Activated B cell treated with CpG ODN at 0.5 μM for 24 hours (primary cell): Measurements from ENCODE around the gene EN2. TPM values are rescaled to one million over a fixed set of nuclear protein-coding genes. Genes with fewer than 3 reads are reported as not detected.

ENCODE experiments used
- ATAC-seq: fragments of 200-7000 bp; cut with Tn5 transposase; one replicate; pipeline ENCODE4 v1.10.0; 2021; ENCODE audit warnings: low read depth, mild to moderate bottlenecking, moderate library complexity
- CTCF ChIA-PET: fragments of 350-600 bp; sonication (Branson Sonifier 250); formaldehyde crosslinking; loops from one replicate; lab custom pipeline; 2021; ENCODE audit warnings: antibody characterized with exemption; lab: Charles Lee
- POLR2A ChIA-PET: fragments of 350-600 bp; sonication (Branson Sonifier 250); formaldehyde crosslinking; loops from one replicate; lab custom pipeline; 2021; ENCODE audit warnings: antibody characterized with exemption; lab: Charles Lee
- DNase-seq: peaks from one replicate; pipeline ENCODE4 v3.0.0; 2022
- H3K27ac Mint-ChIP-seq: one replicate; pipeline ENCODE4 v1.8.0; 2020; ENCODE audit warnings: mixed read lengths
- H3K27me3 Mint-ChIP-seq: one replicate; pipeline ENCODE4 v1.8.0; 2021; ENCODE audit warnings: mixed read lengths
- H3K36me3 Mint-ChIP-seq: one replicate; pipeline ENCODE4 v1.8.0; 2021; ENCODE audit warnings: low read depth, mixed read lengths
- H3K4me1 Mint-ChIP-seq: one replicate; pipeline ENCODE4 v1.8.0; 2021; ENCODE audit warnings: mixed read lengths
- H3K4me3 Mint-ChIP-seq: one replicate; pipeline ENCODE4 v1.8.0; 2020; ENCODE audit warnings: mild to moderate bottlenecking, mixed read lengths
- H3K9me3 Mint-ChIP-seq: one replicate; pipeline ENCODE4 v1.8.0; 2020; ENCODE audit warnings: mixed read lengths
- intact Hi-C: fragments of 100-400 bp; cut with micrococcal nuclease; formaldehyde crosslinking; loops from one replicate; pipeline ENCODE4 v1.15.1; 2024
- total RNA-seq: library from RNA; stranded (reverse); gene quantifications from 2 replicates; pipeline ENCODE4 v1.2.3, GENCODE V29; 2022
- TF ChIP-seq, protein P1 (sequence below): fragments of 200-600 bp; IDR thresholded peaks from one replicate; pipeline ENCODE4 v1.8.0; 2022; ENCODE audit warnings: antibody characterized with exemption, mild to moderate bottlenecking

Gene EN2
- total RNA-seq, 1 donor from 2014 or later: not detected

GRCh38 chr7:155447603-155448002 lies 10.3 kb upstream of the EN2 start:
- Mint-ChIP-seq H3K4me3 (no peak overlapping the region), H3K27ac (no peak overlapping the region), H3K36me3 (no peaks in the 10 kb centered on the region), H3K27me3 (peaks cover 50% of the 10 kb centered on the region), H3K9me3 (no peaks in the 10 kb centered on the region), H3K4me1 (peaks cover 18% of the 10 kb centered on the region)
- ATAC-seq (no peak), DNase-seq (no peak)
- ChIA-PET CTCF (no interaction called here), POLR2A (no interaction called here)
- TF ChIP-seq, protein P1, sequence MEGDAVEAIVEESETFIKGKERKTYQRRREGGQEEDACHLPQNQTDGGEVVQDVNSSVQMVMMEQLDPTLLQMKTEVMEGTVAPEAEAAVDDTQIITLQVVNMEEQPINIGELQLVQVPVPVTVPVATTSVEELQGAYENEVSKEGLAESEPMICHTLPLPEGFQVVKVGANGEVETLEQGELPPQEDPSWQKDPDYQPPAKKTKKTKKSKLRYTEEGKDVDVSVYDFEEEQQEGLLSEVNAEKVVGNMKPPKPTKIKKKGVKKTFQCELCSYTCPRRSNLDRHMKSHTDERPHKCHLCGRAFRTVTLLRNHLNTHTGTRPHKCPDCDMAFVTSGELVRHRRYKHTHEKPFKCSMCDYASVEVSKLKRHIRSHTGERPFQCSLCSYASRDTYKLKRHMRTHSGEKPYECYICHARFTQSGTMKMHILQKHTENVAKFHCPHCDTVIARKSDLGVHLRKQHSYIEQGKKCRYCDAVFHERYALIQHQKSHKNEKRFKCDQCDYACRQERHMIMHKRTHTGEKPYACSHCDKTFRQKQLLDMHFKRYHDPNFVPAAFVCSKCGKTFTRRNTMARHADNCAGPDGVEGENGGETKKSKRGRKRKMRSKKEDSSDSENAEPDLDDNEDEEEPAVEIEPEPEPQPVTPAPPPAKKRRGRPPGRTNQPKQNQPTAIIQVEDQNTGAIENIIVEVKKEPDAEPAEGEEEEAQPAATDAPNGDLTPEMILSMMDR: no peak
- intact Hi-C loops: no loop called here

GRCh38 chr7:155448632-155449007 lies 9.3 kb upstream of the EN2 start:
- DNase-seq: no peak
- TF ChIP-seq, protein P1: no peak

DNA sequence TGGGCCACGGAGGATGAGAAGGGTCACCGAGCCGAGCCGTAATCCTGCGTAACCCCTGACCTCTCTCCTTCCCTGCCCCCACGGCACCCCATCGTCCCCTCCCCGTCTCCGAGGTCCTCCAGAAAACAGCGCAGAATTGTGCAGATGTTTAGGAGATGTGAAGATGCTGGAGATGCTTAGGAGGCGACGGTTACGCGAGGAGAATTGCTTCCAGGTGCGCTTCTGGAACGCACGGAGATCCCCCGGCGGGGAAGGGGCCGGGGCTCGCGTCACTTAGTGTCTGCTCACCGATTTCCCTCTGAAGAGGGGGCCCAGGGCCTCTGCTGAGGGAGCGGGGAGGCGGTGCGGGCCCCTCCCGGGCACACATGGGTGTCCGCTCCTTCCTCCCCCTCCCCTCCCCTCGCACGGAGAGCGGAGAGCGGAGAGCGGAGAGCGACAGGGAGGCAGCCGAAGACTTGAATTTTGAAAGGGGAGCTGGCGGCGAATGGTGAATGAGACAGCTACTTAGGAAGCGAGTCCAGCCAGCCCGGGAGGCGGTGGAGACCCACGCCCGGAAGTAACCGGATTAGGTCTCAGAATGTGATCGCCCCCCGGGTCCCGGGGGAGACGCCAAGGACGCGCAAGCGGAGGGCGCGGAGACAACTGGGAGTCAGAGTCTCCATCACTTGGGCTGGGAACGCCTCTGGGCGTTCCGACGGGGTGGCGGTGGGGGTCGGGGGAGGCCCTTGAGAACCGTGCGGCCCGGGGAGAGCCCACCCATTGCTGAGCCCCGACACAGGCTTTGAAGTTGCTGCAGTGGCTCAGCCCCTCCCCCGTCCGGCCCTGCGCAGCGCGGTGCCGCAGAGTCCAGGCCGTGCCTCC lies 8.7 kb upstream of the EN2 start:
- Mint-ChIP-seq H3K9me3 (no peaks in the 10 kb centered on the region), H3K27ac (no peak overlapping the region), H3K27me3 (peaks cover 53% of the 10 kb centered on the region), H3K36me3 (no peaks in the 10 kb centered on the region), H3K4me1 (peaks cover 18% of the 10 kb centered on the region), H3K4me3 (no peak overlapping the region)
- ChIA-PET CTCF (no interaction called here), POLR2A (no interaction called here)
- ATAC-seq (no peak), DNase-seq (no peak)
- intact Hi-C loops: no loop called here
- TF ChIP-seq, protein P1: no peak

More at GRCh38 chr7:155448632-155449007, 9.3 kb upstream of the EN2 start:
- Mint-ChIP-seq H3K9me3 (no peaks in the 10 kb centered on the region), H3K4me1 (peaks cover 18% of the 10 kb centered on the region), H3K36me3 (no peaks in the 10 kb centered on the region), H3K4me3 (no peak overlapping the region), H3K27ac (no peak overlapping the region), H3K27me3 (peaks cover 52% of the 10 kb centered on the region)
- ATAC-seq: no peak
- intact Hi-C loops: no loop called here
- ChIA-PET POLR2A (no interaction called here), CTCF (no interaction called here)

DNA sequence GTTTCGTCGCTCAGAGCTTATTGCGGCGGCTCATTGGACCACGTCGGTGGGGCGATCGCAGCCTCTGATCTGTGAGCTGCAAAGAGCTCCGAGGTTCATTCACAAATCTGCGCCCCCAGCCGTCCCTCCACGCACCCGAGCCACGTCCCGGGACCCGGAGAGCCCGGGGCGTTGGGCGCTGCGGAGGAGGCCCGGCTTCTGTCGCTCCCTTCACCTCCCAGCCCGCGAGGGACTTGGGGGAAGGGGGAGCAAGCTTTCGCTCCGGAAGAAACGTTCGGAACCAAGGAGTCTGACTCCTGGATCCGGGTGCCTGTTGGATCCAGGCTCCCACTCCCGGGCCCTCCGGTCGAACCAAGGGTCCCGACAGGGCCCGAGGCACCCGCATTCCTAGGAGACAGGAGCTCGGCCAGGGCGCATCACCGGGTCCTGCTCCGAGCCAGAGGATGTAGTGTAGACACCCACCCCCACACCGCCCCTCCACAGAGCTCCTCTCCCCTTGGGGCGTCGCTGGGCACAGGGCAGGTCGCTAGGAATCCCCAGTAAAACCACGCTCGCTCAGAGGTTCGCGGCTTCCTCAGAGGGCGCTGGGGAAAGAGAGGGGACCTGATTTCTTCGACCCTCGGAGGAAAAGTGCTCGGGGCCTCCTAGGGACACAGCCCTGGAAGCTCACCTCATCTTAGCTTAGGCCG lies 7.9 kb upstream of the EN2 start:
- H3K4me1 Mint-ChIP-seq: peaks cover 22% of the 10 kb centered on the region
- intact Hi-C loops: loop anchor here (2.0 kb wide), 1 partner anchor 17 kb away; no protein-coding TSS in a partner anchor
- TF ChIP-seq, protein P1: no peak
- H3K27me3 Mint-ChIP-seq: peaks cover 55% of the 10 kb centered on the region
- DNase-seq: no peak
- H3K4me3 Mint-ChIP-seq: no peak overlapping the region
- H3K36me3 Mint-ChIP-seq: no peaks in the 10 kb centered on the region
- no peaks in the 10 kb centered on the region for H3K9me3 Mint-ChIP-seq
- H3K27ac Mint-ChIP-seq: no peak overlapping the region
- ChIA-PET CTCF (no interaction called here), POLR2A (no interaction called here)
- ATAC-seq: no peak

GRCh38 chr7:155450558-155450969 lies 7.4 kb upstream of the EN2 start:
- no peak overlapping the region for H3K27ac Mint-ChIP-seq
- H3K36me3 Mint-ChIP-seq: no peaks in the 10 kb centered on the region
- peaks cover 59% of the 10 kb centered on the region for H3K27me3 Mint-ChIP-seq
- TF ChIP-seq, protein P1: no peak
- CTCF ChIA-PET: no interaction called here
- no peaks in the 10 kb centered on the region for H3K9me3 Mint-ChIP-seq
- intact Hi-C loops: loop anchor here (2.0 kb wide), 1 partner anchor 16 kb away; no protein-coding TSS in a partner anchor
- DNase-seq: no peak
- no peak overlapping the region for H3K4me3 Mint-ChIP-seq
- no peak for ATAC-seq
- POLR2A ChIA-PET: no interaction called here
- peaks cover 24% of the 10 kb centered on the region for H3K4me1 Mint-ChIP-seq
